Measurements from ENCODE around the gene JUN.

DNA sequence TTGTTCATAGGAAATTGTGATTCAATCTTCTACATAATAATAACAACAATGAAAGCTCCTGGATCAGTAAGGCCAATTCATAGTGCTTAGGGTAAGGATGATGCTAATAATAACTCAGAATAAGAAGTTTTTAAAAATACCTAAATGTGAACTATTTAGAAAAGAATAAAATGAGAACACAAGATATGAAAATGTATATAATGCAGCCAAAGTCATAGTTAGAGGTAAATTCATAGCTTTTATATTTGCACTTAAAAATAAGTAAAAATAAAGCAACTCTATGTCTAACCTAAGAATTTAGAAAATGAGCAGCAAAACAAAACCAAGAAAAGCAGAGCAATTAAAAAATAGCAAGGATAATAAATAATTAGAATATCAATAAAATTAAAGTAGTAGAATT, 43.5 kb upstream of the JUN start:
- TF ChIP-seq POLR2AphosphoS5 (IDR thresholded peaks at IDR 0.05) = no peak
- no peak for TF ChIP-seq POLR2A (IDR thresholded peaks at IDR 0.05)
- TF ChIP-seq, protein P1, sequence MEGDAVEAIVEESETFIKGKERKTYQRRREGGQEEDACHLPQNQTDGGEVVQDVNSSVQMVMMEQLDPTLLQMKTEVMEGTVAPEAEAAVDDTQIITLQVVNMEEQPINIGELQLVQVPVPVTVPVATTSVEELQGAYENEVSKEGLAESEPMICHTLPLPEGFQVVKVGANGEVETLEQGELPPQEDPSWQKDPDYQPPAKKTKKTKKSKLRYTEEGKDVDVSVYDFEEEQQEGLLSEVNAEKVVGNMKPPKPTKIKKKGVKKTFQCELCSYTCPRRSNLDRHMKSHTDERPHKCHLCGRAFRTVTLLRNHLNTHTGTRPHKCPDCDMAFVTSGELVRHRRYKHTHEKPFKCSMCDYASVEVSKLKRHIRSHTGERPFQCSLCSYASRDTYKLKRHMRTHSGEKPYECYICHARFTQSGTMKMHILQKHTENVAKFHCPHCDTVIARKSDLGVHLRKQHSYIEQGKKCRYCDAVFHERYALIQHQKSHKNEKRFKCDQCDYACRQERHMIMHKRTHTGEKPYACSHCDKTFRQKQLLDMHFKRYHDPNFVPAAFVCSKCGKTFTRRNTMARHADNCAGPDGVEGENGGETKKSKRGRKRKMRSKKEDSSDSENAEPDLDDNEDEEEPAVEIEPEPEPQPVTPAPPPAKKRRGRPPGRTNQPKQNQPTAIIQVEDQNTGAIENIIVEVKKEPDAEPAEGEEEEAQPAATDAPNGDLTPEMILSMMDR (IDR thresholded peaks at IDR 0.05) = no peak
